Astrocyte of the cerebellum (primary cell): ENCODE measurements around the gene SRRM3.

Experiments used
- DNase-seq: peaks from one replicate; pipeline ENCODE4 v3.0.0-alpha.2; 2011; ENCODE audit warnings: low read depth
- H3K4me3 ChIP-seq: 2 replicates; pipeline ENCODE4 v1.5.1; 2011; ENCODE audit warnings: mild to moderate bottlenecking, low read depth, low read length, moderate library complexity
- CTCF ChIP-seq: IDR thresholded peaks from 2 replicates; pipeline ENCODE4 v1.5.1; 2012; ENCODE audit warnings: low read length, low read depth, moderate library complexity, mild to moderate bottlenecking; ENCODE audit errors: missing control alignments
- in situ Hi-C: cut with HindIII; loops from 2 replicates; pipeline ENCODE4 v1.10.0; 2017; ENCODE audit warnings: low sequenced_read_pairs

Gene SRRM3

DNA sequence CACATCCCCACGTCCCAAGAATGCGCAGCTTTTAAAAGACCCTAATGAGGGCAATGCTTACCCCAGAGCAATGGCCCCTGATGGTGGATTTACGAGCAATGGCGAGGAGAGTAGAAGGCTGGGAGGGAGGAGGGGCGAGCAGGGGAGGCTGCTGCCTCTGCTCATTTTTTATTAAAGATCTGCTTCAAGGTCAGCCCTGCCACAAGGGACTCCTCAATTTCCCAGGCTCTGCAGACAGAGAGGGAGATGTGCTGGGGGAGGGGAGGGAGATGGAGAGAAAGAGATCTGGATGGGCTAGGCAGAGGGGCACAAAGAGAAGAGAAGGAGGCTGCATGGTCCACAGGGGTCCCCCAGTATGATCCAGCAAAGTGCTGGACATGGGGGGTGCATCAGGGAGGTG lies 7.8 kb upstream of the SRRM3 start:
- no peak for DNase-seq
- in situ Hi-C loops, result no loop called here
- TF ChIP-seq CTCF, result no peak
- H3K4me3 ChIP-seq, result no peak overlapping the region

- H3K4me3 ChIP-seq, result no peak overlapping the region
- TF ChIP-seq CTCF, result no peak
- DNase-seq, result no peak
- in situ Hi-C loops, result no loop called here
Observed at GRCh38 chr7:76196786-76197185, 4.9 kb upstream of the SRRM3 start.

DNA sequence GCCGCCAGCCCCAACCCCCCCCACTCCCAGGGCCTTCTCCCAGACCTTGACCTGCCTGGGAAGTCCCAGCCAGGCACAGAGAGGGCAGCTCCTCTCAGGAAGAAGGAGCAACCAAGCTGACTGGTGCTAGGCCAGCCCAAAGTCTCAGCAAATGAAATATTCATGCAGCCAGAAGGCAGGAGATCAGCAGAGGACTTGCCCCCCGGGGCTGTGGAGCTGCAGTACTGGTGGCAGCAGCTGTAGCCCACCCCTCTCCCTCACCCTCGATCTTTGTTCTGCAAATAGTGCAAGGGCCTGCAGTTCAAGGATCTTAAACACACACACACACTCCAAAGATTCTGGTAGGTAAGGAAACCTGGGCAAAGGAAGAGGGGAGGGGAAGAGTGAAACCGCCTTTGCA lies 3.5 kb upstream of the SRRM3 start:
- TF ChIP-seq CTCF, result no peak

DNA sequence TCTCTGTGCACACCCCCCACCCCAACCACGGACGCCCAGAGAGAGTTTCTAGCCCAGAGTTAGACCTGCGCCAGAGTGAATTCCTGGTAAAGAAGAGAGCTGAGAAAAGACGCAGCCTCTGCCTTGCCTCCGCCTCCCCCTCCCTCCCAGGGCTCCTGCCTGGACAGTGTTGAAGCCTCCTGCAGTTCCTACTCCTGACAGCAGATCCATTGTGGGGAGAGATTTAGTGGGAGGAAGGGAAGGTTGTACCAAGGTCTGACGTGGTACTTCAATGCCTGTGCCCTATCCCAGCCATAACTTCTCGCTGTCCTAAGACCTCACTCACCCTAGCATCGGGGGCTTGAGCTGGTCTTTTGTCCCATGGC lies 952 bp downstream of the SRRM3 start:
- no peak for TF ChIP-seq CTCF
- no peak for DNase-seq
- in situ Hi-C loops, result no loop called here
- no peak overlapping the region for H3K4me3 ChIP-seq

More for the DNA sequence above, 3.5 kb upstream of the SRRM3 start:
- DNase-seq, result no peak
- in situ Hi-C loops, result no loop called here
- H3K4me3 ChIP-seq, result no peak overlapping the region

GRCh38 chr7:76204147-76204546 lies 2.5 kb downstream of the SRRM3 start:
- no peak for TF ChIP-seq CTCF
- no peak overlapping the region for H3K4me3 ChIP-seq
- no peak for DNase-seq
- in situ Hi-C loops, result no loop called here

- no peak for DNase-seq
- in situ Hi-C loops, result no loop called here
- no peak overlapping the region for H3K4me3 ChIP-seq
- no peak for TF ChIP-seq CTCF
Observed at GRCh38 chr7:76206633-76207032, 4.9 kb downstream of the SRRM3 start.

DNA sequence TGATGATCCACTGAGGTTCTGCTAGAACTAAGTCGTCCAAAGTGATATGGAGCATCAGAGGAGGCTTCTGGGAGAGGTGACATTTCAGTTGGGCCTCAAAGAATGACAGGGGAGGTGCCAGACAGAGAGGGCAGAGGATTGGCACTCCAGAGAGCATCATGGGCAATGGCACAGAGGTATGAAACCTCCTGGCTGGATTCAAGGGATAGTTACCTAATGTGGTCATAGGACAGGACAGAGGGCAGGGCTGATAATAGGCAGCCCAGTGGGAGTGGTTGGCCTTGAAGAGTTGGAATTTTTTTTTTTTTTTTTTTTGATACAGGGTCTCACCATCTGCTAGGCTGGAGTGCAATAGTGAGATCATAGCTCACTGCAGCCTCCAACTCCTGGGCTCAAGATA lies 7.6 kb downstream of the SRRM3 start:
- no peak for DNase-seq
- in situ Hi-C loops, result no loop called here
- no peak for TF ChIP-seq CTCF
- H3K4me3 ChIP-seq, result no peak overlapping the region
